GM12864 (cell line): ENCODE measurements around the gene TMED9.
"Not testable (repeated sequence)": the region's sequence is repeated elsewhere in the genome, so short reads cannot be mapped to it uniquely, and the experiment has no call there.

Experiments
- DNase-seq: peaks from one replicate; pipeline ENCODE4 v3.0.0-alpha.2; 2011; ENCODE audit warnings: low read depth
- H3K4me3 ChIP-seq: 2 replicates; pipeline ENCODE4 v1.5.1; 2011; ENCODE audit warnings: mild to moderate bottlenecking, low read depth, low read length, control low read depth
- CTCF ChIP-seq: IDR thresholded peaks from 2 replicates; pipeline ENCODE4 v1.5.1; 2011; ENCODE audit warnings: low read depth, mild to moderate bottlenecking, moderate library complexity, low read length, control low read depth, inconsistent platforms; ENCODE audit errors: missing control alignments

TMED9 gene

DNA sequence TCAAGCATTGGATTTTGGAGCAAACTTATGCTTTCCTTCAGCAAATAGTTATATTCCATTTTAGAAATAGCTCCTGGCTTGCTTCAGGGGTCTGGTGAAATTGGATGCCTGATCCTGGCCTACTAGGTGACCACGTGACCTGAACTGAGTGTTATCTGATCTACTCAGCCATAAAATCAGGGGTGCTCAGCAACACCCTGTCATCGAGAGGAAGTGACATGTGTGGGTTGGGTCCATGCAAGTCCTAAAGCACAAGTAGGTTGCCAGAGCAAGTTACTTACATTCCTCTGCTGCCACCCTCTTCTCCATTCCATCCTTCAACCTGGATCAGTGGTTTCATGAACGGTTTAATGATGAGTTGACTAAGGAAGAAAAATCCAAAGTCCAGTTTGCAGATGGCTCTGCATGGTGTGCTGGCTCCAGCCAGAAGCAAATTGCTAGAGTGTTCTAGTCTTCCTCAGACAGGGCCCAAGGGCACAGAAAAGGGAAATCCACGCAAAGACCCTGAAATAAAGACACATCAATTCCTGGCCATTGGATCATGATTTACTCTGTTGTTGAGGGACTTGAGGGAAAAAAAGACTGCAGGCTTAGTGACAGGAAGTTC lies 34.9 kb upstream of the TMED9 start:
- TF ChIP-seq CTCF: no peak
- no peak overlapping the region for H3K4me3 ChIP-seq
- no peak for DNase-seq

- no peak for DNase-seq
- no peak overlapping the region for H3K4me3 ChIP-seq
- no peak for TF ChIP-seq CTCF
These were observed 34.2 kb upstream of the TMED9 start for GRCh38 chr5:177557796-177558195.

DNA sequence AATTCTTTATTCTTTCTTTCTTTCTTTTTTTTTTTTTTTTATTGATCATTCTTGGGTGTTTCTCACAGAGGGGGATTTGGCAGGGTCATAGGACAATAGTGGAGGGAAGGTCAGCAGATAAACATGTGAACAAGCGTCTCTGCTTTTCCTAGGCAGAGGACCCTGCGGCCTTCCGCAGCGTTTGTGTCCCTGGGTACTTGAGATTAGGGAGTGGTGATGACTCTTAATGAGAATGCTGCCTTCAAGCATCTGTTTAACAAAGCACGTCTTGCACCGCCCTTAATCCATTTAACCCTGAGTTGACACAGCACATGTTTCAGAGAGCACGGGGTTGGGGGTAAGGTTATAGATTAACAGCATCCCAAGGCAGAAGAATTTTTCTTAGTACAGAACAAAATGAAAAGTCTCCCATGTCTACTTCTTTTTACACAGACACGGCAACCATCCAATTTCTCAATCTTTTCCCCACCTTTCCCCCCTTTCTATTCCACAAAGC lies 32.5 kb upstream of the TMED9 start:
- not testable (repeated sequence) for DNase-seq, H3K4me3 ChIP-seq

DNA sequence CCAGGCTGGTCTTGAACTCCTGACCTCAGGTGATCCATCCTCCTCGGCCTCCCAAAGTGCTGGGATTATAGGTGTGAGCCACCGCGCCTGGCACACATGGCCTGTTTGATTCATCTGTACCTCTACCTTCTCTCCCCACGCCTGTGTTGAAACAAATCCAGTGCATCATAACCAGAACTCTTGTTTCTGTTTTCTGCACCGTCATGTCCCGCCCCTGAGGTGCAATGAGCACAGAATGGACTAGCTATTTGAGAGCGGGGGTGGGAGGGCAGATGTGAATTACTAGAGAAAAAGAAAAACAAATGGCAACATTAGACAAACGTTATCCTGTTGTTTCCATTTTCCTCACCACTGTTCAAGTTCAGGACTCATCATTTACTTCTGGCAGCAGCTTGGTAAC lies 27.0 kb upstream of the TMED9 start:
- DNase-seq: no peak
- TF ChIP-seq CTCF: no peak

DNA sequence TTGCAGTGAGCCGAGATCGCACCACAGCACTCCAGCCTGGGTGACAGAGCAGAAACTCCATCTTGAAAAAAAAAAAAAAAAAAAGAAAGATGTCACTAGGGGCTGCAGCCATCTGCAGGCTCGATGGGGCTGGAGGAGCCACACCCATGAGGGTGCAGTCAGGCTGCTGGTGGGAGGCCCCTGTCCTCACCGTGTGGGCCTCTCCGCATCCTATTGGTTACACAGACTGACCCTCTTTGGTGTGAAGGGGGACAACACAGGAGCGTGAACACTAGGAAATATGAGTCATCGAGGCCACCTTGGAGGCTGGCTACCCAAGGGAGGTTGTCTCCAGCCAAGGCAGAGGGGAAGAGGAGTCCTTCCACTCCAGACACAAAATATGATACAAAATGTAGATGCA lies 23.7 kb upstream of the TMED9 start:
- no peak for TF ChIP-seq CTCF
- DNase-seq: no peak
- H3K4me3 ChIP-seq: no peak overlapping the region

More for the DNA sequence above, 27.0 kb upstream of the TMED9 start:
- H3K4me3 ChIP-seq: no peak overlapping the region

GRCh38 chr5:177569894-177570293 lies 22.1 kb upstream of the TMED9 start:
- no peak overlapping the region for H3K4me3 ChIP-seq
- DNase-seq: no peak
- TF ChIP-seq CTCF: no peak

DNA sequence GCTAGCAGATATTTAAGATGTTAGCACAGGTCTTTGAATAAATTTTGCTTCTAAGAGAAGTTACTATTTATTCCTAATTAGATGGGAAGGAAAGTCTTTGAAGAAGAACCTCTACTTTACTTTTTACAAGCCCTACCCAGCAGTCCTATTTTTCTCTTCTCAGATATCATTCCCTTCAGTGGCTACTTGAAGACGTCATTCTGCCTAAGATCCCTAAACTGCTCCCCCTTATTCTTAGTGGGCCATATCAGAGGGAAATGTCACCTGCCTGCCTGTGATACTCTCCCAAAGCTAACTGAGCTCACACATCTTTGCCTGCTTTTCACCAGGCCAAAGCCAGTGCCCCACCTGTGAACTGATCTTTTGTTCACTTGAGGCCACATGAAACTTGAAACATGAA lies 16.5 kb upstream of the TMED9 start:
- TF ChIP-seq CTCF: no peak
- no peak overlapping the region for H3K4me3 ChIP-seq
- DNase-seq: no peak
